Measurements from ENCODE around the gene ADORA2B.
A peak's percentile ranks its signal among the peaks of the same experiment; 100 is the strongest.
"Not testable (repeated sequence)": the region's sequence is repeated elsewhere in the genome, so short reads cannot be mapped to it uniquely, and the experiment has no call there.

ADORA2B gene

DNA sequence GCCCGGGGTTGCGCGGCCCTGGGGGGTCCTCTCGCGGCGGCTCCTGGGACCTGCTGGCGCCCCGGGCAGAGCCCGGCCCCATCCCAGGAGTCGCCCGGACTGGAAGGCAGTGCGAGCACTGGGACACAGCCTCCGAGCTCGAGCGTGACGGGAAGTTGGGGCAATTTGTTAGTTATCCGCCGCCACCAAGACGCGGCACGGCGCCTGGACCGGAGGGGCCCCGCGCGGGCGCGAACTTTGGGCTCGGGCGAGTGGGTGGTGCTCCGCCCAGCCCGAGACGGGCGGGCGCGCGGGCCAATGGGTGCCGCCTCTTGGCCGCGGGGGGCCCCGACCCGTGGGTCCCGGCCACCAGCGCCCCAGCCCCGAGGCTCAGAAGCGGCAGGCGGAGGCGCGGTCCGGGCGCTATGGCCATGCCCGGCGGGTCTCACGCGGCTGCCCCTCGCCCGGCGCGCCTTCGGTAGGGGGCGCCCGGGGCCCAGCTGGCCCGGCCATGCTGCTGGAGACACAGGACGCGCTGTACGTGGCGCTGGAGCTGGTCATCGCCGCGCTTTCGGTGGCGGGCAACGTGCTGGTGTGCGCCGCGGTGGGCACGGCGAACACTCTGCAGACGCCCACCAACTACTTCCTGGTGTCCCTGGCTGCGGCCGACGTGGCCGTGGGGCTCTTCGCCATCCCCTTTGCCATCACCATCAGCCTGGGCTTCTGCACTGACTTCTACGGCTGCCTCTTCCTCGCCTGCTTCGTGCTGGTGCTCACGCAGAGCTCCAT is at the start of gene ADORA2B:
TSS of gene ADORA2B (plus strand) at position 372 of the 768 bp plus-strand sequence. CDS start at position 491, 119 bp downstream.
- peak; percentile 74 for DNase-seq

DNA sequence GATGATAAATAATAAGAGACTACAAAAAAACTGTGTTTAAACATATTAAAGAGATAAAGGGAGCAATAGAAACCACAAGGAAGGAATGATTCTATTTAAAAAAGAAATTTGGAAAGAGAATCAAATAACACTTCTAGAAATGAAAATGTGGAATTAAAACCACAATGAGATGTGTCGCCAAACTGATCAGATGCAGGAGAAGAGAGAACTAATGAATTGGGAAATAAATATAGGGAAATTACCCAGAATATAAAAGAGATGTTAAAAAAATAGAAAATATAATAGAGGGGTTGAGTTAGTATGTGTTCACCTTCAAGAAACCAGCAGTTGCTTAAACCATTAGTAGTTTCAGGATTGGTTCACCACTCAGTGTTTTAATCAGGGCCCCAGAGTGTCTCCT is 48.7 kb upstream of the ADORA2B start:
- DNase-seq = no peak

DNA sequence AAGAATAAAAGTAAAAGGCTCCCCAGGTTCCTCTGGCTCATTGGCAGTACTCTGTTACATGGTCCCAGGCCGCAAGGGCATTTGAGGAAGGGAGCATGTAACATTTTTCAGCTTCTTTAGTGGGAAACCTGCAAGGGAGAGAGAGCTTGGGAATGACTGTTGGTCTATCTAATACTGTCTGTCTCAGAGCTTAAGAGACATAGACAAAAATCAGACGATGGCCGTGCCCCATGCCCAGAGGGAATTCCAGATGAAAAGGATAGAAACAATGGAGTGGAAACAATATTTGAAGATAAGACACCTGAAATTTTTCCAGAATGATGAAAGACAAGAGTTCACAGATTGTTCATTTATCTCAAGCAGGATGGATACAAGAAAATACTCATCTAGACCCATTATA is 48.1 kb upstream of the ADORA2B start:
- no peak for DNase-seq

DNA sequence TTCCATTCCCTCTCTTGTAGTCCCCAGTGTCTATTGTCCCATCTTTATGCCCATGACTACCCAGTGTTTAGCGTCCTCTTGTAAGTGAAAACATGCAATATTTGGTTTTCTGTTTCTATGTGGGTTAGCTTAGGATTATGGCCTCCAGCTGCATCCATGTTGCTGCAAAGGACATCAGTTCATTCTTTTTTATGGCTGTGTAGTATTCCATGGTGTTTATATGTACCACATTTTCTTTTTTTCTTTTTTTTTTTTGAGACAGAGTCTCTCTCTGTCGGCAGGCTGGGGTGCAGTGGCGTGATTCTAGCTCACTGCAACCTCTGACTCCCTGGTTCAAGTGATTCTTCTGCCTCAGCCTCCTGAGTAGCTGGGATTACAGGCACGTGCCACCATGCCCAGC is 45.3 kb upstream of the ADORA2B start:
- DNase-seq = not testable (repeated sequence)

DNA sequence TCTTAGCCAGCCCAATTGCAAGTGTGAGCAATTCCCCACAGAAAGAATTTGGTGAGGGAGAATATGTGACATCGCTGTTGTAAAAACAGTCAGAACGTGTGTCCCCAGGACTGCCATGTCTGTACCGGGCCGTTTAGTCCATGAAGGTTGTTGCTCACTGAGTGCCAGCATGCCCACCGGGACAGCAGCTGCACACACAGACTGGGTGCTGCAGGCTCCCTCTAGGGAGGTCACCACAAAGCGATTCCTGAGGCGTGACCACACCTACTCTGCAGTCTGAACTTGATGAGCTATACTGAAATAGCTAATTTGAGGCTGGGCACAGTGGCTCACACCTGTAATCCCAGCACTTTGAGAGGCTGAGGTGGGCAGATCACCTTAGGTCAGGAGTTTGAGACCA is 44.1 kb upstream of the ADORA2B start:
- DNase-seq = no peak

DNA sequence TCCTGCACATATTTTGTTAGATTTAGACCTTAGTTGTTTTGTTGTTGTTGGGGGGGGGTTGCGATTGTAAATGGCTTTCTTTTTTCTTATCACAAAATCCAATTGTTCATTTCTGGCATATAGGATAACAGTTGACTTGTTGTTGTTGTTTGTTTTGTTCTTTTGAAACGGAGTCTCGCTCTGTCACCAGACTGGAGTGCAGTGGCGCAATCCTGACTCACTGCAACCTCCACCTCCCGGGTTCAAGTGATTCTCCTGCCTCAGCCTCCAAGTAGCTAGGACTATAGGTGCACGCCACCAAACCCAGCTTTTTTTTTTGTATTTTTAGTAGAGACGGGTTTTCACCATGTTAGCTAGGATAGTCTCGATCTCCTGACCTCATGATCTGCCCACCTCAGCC is 39.7 kb upstream of the ADORA2B start:
- not testable (repeated sequence) for DNase-seq

DNA sequence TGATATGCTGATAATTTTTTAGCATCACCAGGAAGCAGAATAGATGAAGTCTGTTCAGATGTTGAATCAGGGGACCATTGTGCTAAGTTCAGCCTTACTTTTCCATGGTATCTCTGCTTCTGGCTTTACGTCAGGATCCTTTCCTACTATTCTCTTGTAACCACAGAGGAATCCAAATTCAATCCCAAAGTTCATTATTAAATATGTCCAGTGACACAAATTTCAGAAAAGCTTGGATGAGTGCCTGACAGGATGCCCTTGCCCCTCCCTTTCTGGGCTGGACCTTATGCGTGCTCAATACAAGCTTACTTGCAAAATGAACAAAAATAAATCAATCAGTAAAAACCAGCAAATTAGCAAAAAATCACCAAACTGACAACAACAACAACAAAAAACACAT is 37.6 kb upstream of the ADORA2B start:
- no peak for DNase-seq

DNA sequence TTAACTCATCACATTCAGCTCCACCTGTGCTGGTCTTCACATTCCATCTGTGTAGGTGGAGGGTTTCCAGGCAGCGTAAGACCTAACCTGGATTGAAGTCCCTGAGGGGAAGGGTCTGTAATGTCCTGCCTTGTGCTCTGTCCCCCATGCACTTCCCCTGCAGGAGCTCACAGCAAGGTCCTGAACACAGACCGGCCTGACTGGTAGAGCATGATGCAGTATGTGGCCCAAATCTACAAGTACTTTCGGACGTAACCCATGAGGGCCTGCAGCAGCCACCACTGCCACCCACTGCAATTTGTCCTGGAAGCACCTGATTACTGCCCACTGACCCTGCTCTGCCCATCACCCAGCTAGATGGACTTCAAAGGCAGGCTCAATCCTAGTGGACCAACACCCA is 36.6 kb upstream of the ADORA2B start:
- DNase-seq = no peak

DNA sequence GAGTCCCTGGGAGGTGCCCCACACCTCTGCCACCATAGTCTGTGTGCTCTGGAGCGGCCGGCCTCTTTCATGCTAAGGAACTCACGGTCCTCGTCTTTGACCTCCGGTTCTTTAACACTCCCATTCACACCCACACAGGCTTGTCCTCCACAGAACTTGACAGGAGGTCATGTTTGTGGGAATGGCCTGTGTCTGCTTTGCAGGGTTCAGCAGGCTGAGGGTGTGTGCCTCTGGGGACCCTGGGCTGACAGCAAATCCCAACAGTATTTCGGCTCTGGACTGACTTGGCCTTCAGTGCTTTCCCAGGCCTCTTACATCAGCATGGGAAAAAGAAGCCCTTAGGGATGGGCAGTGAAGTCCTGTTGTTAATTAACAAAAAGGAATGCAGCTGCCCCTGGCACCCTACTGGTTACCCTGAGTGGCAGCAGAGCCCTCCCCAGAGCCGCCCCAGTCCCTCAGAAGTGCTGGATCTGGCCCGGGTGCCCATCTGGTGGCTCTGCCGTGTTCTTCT is 35.4 kb upstream of the ADORA2B start:
- no peak for DNase-seq

DNA sequence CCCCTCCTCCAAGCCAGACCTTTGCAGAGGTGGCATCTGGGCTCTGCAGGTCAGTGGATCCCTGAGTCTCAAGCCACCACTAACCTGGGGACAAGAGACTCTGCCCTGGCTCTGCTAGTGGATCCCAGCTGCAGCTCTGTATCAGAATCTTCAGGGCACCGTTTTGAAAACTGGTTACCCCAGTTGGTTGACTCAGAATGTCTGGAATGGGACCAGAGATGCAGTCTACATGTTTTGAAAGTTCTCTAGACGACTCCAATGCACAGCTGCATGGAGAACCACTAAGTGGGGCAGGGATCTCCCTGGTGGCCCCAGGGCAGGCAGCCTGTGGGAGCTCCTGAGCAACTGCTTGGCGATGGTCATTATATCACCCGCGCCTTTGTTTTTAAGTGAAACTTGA is 34.1 kb upstream of the ADORA2B start:
- DNase-seq = no peak

DNA sequence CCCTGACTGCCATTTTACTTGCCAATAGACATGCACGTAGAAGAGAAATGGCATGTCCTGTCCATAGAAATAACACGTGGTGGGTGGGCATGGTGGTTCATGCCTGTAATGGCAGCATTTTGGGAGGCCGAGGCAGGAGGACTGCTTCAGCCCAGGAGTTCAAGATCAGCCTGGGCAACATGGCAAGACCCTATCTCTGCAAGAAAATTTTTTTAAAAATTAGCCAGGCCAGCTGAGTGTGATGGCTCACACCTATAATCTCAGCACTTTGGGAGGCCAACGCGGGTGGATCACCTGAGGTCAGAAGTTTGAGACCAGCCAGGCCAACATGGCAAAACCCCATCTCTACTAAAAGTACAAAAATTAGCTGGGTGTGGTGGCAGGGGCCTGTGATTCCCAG is 33.2 kb upstream of the ADORA2B start:
- not testable (repeated sequence) for DNase-seq

DNA sequence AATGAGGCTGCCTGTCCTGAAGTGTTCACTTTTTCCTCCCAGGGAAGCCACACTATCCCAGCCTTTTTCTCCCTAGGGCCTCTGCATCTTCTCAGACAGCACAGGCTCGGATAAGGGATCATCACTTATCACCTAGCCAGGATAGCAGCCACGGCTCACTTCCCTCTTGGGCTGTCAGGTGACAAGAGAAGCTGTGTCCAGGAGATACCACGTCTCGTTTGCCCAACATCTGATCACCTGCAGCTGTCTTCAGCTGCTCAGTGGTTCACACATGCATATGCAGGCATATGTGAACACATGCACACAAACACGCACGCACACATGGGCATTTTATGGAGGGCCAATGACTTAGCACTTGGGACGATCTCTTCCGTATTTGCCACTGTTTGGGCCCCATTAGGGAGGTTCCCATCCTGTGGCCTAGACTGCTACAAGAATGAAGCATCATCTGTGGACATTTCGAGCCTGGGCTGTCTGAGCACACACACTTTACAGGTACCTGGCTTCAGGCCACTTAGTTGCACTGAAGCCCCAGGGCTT is 32.4 kb upstream of the ADORA2B start:
- no peak for DNase-seq

DNA sequence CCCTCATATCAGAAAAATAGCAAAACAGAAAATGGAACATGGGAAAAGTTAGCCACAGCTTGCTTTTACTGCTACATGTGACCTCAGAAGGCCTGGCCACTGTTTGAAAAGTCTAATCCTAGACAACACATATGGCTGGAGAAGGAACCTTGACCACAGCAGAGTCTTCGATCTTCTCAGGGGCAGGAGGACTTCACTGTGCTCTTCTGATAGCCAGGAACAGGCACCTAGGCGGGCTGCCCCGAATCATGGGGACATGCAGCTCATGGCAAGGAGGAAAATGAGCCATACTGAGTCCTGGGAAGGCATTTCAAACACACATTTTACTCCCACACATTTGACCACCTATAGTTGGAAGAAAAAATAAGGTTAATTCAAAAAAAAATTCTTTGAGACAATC is 31.1 kb upstream of the ADORA2B start:
- no peak for DNase-seq

DNA sequence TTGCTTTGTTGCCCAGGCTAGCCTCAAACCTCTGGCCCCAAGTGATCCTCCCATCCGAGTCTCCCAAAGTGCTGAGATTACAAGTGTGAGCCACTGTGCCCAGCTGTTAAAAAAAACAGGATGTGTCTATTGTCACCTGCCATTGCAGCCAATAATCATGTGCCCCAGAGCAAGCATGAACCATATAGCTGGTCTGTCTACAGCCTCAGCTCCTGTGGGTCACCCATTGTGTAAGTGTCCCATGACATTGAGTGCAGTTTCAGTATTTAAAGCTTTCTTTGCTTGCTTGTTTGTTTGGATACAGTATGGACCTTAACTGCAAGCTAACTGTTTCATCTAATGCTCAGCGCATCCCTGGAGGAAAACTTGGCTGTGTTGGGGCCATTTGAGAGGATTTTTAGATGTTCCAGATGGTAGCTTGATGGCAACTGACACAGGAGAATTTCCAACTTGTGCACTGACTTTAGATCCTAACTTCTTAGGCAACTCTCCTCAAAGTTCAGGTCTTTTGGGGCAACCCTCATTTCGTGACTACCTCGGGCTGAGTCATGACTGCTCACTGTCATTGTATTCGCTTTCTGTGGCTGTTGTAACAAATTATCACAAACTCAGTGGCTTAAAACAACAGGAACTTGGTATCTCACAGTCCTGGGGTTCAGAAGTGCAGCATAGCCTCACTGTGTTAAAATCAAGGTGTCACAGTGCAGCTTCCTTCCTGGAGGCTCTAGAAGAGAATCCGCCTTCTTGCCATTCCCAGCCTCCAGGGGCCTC is 30.3 kb upstream of the ADORA2B start:
- DNase-seq = peak; percentile 77

DNA sequence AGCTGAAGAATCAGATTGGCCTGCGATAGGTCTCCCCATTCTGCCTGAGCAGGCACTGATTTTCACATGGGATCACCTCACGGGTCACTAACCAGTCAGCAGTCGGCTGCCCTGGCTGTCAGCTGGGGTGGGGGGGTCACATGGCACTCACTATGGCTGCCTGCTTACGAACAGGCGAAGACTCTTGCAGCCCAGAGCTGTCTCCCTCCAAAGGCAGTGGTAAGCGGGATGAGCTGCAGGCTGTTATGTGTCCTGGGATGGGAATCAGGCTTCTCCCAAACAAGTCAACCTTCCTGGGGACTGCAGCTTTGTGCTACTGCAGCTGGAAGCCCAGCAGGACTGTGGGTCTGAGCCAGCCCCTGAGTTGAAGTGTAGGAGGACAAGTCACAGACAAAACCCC is 29.0 kb upstream of the ADORA2B start:
- DNase-seq = no peak

DNA sequence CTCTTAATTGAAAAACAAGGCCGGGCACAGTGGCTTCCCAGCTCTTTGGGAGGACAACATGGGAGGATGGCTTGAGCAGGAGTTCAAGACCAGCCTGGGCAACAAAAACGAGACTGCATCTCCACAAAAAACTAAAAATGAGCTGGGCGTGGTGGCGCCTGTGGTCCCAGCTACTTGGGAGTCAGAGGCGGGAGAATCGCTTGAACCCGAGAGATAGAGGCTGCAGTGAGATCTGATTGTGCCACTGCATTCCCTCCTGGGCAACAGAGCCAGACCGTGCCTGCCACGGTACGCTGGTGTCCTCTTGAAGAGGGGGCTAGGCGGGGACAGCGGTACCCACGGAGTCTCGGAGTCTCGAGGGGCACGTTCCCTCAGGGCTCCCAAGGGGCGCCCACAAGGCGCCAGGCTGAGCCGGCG is 27.9 kb upstream of the ADORA2B start:
- no peak for DNase-seq

DNA sequence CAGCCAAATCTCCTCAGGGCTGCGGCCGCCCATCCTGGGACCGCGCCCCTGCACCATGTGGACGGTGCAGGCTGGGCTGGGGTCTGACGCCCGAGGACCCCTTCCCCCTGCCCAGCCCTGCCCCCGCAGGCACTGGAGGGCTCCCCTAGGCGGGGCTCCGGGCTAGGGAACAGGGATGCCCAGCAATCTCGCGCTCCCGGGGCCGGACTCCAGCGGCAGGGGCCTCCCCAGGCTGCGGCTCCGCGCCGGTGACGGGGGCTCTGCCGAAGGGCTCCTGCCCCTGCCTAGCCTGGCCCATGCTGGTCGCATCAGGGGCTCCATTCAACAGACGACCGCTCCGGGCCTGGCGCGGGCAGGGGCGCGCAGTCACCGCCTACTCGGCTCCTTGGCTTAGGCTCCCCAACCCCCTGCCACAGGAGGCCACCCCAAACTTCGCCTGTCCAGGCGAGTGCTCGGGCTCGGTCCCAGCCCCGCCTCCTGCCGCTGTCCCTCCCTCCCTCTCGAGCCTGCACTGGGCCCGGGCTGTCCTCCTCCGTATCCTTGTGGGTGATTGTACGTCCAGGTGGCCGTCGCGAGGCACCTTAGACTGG is 27.4 kb upstream of the ADORA2B start:
- no peak for DNase-seq

DNA sequence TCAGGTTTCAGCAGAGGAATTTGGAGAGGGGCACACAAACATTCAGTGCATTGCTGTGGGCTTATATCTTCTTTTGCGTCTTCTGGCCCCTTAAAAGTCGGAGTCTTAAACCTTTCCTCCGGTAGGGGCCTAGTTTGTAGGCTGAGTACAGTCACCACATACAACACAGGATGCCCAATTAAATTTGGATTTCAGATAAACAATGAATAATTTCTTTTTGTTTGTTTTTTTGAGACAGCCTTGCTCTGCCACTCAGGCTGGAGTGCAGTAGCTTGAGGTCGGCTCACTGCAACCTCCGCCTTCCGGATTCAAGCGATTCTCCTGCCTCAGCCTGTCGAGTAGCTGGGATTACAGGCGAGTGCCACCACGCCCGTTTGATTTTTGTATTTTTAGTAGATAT is 26.7 kb upstream of the ADORA2B start:
- DNase-seq = no peak

DNA sequence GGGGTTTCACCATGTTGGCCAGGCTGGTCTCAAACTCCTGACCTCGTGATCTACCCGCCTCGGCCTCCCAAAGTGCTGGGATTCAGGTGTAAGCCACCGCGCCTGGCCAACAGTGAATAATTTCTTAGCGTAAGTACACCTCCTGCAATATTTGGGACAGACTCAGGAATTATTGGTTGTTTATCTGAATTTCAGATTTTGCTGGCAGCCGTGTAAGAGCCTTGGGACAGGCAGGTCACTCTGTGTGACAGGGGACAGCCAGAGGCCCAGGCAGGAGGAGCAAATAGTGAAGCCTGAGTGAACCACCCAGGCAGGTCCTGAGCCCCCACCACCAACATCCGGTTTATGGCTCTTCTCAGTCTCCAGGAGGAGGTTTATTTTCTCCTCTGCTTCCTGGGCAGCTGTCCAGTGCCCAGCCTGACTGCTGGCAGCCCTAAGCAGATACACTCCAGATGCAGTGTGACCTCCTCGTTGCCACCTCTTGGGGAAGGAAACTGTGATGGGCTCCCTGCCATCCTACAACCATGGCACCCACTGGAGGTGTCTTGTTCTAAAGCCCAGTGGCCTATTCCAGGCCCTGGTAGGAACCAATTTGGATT is 26.2 kb upstream of the ADORA2B start:
- no peak for DNase-seq

DNA sequence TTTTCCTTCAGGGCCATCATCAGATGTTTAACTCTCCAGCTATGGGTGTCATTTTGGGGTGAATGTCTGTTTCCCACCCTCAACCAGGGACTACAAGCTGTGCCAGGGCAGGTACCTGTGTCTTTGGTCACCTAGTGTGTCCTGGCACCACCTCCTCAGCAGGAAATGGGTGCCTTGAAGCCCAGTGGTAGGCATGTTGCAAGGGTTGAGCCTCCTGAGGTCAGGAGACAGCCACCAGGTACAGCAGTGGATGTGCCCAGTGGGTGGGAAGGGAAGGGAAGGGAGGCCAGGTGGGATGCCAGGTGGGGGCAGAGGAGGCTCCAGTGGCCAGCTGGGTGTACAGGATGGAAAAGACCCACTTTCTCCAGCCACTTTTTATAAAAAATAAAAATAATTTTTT is 25.5 kb upstream of the ADORA2B start:
- no peak for DNase-seq

DNA sequence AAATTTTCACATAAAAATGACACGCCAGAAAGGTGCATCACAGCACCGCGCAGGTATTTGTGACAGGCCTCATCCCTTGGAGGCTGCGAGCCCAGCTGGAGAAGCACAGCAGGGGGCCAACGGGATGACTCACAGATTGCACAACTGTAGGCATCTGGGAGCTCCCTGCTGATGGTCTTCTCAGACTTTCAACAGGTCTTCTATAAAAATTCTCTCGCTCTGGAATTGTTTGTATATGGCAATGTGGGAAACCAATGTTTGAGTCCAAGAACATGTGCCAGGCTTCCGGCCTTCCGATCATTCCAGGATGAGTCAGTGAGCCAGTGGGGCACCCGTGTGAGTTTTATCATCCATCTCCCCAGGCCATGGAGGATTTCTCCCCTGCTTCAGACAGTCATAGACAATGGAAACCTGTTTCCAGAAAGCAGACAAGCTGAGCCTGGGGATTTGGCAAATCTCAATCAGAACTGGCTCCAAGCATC is 24.1 kb upstream of the ADORA2B start:
- DNase-seq = peak; percentile 97

DNA sequence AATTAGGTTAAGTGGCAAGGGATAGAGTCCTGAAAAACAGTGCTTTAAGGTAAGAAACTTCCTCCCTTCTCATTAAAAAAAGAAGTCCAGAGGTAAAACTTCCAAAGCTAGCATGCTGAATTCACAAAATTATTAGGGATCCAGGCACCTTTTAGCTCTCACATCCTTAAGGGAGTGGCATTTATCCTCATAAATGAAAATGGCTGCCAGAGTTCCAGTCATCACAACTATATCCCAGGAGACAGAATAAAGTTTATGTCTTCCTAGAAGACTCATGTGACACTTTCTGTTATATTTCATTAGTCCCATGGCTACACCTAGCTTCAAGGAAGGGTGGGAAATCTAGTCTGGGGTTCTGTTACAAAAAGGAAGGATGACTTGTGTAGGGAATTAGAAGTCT is 23.3 kb upstream of the ADORA2B start:
- no peak for DNase-seq

DNA sequence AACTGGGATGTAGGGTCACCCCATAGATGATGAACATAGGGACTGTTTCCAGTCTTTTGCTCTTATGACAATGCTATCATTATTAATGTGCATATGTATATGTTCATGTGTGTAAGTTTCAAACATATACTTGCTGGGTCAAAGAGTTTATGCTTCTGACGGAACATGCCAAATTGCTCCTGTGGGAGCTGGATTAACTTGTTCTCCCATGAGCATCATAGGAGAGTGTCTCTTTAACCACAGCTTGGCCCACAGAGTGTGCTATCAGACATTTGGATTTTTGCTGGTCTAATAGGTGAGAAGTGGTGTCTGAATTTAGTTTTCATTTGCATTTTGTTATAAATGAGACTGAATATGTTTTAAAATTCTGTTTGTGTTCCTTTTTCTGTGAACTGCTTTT is 22.3 kb upstream of the ADORA2B start:
- DNase-seq = no peak
